ENCODE measurements around the gene PSMD11.

GRCh38 chr17:32502710-32503109, 58.4 kb downstream of the PSMD11 start:
- TF ChIP-seq, protein P1, sequence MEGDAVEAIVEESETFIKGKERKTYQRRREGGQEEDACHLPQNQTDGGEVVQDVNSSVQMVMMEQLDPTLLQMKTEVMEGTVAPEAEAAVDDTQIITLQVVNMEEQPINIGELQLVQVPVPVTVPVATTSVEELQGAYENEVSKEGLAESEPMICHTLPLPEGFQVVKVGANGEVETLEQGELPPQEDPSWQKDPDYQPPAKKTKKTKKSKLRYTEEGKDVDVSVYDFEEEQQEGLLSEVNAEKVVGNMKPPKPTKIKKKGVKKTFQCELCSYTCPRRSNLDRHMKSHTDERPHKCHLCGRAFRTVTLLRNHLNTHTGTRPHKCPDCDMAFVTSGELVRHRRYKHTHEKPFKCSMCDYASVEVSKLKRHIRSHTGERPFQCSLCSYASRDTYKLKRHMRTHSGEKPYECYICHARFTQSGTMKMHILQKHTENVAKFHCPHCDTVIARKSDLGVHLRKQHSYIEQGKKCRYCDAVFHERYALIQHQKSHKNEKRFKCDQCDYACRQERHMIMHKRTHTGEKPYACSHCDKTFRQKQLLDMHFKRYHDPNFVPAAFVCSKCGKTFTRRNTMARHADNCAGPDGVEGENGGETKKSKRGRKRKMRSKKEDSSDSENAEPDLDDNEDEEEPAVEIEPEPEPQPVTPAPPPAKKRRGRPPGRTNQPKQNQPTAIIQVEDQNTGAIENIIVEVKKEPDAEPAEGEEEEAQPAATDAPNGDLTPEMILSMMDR (conservative IDR thresholded peaks at IDR 0.05 in 1 of 2, IDR thresholded peaks at IDR 0.05 in 1 of 2; ENCODE audit: extremely low read depth in 1 of 2, insufficient read depth in 1 of 2, low read depth in 1 of 2, low read length in 2 of 2) = no peak
- TF ChIP-seq EZH2 (IDR thresholded peaks at IDR 0.05; ENCODE audit: borderline replicate concordance, low read length) = no peak
